Activated CD4-positive, alpha-beta T cell treated with anti-CD3 and anti-CD28 coated beads for 24 hours (primary cell): ENCODE results near the gene DNAH10.

Source experiments
- DNase-seq, 2 donors: peaks; one replicate each; pipeline ENCODE4 v3.0.0-alpha.2; 2020; ENCODE audit warnings: low read depth in 2 of 2

DNAH10 gene

DNA sequence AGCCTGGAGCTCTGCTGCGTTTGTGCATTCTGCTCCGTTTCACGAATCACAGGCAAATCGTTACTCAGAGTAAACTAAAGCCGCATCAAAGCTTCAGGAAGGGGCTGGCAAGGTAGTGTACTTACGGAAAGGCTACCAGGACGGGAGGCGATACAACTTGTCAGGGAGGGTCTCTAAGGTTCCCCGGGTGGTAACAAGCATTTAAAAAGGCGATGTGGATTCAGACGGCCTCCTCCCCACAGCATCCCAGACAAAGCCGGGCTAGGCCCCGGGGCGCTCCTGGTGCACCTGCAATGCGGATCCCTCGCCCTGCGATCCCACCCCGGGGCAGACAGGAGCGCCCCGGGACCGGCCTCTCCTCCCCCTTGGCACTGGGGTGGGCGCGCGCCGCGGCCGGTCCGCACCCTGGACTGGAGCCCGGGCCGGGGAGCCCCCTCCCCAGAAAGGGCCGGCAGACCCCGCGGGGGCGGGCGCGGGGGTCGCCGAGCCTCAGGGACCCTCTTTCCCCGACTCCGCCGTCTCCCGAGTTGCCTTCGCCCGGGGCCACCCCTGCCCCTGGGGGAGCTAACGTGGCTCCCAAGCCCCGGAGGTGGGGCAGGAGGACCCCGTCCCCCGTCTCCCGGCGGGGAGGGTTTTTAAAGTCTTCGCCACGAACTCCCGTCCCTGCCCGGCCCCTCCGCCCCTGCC is 209.8 kb downstream of the DNAH10 start:
- DNase-seq: peak; percentile 4 to 25

DNA sequence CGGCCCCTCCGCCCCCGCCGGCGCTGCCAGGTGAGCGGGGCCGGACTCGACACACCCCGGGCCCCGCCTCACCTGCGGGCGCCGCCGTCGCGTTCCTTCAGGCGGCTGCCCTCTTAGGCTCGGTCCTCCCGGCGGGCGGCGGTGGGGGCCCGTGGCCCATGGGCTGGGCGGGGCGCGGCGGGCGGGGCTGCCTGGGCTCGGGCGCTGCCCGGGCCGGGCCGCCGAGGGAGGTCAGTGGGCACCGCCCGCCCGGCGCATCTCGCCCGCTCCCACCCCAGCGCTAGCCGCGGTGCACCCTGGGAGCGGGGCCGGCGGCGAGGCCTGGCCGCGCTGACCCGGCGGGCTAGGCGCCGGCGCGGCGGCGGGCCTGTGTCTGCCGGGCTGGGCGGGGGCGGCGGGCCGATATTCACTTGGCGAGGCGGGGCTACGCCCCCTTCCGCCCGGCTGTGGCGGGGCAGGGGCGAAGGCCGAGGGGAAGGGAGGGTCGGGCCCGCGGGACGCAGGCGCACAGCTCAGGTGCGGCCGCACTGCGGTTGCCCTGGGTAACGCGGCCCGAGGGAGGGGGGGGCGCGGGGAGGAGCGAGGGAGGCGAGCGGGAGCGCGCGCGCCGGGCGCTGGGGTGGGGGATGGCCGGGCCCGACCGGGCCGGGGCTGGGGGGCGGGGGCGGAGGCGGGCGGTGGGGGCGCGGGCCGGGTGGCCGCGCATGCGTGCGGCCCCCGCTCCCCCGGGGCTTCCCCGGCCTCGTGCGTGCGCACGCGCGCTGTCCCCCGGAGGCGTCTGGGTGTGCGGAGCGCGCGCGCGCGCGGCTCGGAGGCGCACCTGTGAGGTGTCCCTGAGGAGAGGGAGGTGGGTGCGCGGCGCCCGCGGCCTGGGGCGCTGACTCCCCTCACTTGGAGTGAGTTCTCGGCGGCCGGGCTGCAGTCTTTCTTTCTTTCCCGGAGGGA is 210.6 kb downstream of the DNAH10 start, which contains the start of the genes CCDC92 and ZNF664:
Gene CCDC92, minus strand, starts transcription at position 375 of the 945 bp plus-strand sequence. CDS start 28,526 bp downstream, outside the sequence.
Gene ZNF664, plus strand, starts transcription at position 759 of the 945 bp plus-strand sequence. CDS start 38,930 bp downstream, outside the sequence.
- peak; percentile 90 to 96 for DNase-seq

DNA sequence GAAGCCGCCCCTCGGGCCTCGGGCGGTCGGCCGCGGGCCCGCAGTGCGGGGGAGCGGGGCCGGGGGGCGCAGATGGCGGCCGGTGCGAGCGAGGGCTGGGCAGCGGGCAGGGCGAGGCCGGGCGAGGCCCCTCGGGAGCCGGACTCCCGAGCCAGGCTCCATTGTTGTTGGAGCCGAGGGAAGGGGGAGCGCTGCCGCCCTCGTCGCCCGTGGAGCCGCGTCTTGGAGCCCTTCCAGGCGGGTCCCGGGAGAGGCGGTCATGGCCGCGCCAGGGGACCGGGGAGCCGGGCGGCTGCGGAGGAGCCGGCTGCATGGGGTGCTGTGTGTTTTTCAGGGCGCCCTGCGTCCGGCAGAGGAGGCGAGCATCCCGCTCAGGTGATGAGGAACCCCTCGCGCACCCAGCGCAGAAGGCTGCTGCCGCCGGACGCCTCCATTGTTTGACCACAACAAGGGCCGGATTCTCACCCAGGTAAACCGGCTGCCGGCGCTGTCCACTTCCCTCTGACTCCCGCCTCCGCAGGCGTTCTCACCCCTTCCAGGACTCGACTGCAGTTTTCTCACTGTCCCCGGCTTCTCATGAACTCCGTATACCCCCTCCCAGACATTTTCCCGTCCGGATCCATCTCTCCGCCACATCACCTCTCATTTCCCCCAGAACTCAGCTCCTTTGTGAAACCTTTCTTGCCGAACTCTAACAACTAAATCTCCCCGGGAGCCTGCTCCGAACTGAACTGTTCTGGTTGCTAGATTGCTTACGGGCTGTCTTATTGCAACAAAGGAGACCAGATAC is 211.6 kb downstream of the DNAH10 start:
- DNase-seq: peak in 1 of 2 donors; percentile 8

DNA sequence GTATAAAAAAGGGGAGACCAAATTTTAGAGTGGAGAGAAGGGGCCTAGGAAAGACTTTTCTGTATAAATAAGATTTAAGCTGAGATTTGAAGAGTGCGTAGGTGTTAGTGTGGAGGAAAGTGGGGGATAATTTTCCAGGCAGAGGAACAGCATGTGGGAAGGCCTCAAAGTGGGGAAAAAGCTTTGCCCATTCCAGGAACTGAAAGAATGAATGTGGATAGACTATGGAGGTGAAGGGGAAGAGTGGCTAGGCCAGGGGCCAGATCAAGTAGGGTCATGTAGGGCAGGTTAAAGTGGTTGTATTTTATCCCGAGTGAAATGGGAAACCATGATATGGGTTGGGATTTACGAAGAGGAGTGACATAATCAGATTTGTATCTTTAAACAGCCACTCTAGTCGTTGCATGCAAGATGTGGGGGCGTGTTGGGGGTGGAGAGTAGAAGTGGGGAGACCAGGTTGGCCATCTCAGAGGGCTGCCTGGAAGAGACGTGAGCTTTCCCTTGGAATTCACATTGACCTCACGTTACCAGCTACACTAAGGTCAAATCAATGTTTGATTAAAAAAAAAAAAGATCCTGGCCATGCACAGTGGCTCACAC is 214.2 kb downstream of the DNAH10 start:
- no peak for DNase-seq

DNA sequence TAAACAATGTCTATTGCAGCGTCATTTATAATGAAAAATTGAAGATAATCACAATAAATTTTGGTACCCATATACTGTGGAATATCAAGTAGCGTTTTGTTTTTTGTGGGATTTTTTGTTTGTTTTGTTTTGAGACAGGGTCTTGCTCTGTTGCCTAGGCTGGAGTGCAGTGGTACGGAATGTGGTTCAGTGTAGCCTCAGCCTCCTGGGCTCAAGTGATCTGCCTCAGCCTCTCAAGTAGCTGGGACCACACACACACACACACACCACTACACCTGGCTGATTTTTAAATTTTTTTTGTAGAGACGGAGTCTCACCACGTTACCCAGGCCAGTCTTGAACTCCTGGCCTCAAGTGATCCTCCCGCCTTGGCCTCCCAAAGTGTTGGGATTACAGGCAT is 217.5 kb downstream of the DNAH10 start:
- no peak for DNase-seq

DNA sequence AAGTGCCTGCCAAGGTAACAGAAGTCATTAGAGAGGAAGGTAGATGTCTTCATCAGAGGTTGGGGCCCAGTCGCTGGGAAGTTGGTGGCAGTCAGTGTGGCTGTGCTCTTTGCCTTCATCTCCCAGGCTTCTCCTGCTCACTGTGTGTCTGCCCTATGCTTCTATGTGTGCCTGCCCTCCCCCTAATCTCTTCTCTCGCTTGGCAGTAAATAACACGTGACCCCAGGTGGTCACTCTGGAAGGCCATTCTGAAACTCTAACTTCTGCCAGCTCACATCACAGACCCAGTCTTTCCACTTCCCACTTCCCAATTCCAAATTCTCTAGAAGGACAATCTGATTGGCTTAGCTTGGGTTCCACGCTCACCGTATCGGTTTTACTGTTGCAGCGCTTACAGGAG is 220.2 kb downstream of the DNAH10 start:
- DNase-seq: no peak

DNA sequence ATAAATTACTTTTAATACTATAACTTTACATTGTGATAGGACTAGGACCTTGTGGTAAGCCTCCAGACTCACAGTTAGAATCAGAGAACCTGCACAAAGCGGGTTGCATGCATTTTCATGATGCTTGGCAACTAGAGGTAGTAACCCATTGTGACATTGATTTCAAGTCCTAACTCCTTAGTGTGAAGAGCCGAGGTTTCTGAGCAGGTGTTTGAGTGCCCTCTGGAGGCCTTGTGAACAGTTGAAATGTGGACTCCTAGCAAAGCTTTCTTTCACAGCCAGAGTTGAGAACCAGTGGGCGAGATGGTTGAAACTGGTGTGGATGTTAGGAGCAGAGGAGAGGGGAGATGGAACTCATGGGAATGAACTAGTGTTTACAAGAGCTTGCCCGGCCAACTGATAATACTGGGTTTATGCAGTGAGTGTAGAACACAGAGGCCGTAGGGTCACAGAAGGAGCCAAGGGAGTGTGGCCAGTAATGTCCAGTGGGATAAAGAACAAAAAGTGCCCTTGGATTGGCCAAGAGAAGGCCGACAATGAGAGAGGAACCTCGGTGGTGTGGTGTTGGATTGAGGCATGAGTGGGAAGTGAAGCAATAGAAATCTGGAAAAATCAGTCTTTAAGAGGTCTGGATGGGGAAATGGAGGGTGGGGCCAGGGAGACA is 221.9 kb downstream of the DNAH10 start:
- DNase-seq: peak in 1 of 2 donors; percentile 23

DNA sequence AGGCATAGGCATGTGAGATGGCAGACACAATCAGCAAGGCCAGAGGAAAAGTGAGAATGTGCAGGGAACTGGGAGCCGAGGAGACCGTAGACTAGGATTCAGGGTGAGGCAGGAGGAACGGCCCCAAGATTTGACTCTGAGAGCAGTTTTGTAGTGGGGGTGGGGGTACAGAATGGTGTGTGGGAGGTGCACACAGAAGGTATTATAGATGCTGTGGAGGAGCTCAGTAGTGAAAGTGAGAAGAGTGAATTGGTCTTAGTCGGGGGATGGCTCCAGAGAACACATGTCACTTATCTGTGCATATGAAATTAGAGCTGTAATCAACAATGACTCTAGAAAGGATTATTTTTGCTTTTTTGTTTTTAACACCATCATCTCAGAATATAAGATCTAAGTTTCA is 222.8 kb downstream of the DNAH10 start:
- DNase-seq: no peak
